ENCODE measurements around the gene C1orf35. TPM values are rescaled to one million over a fixed set of nuclear protein-coding genes. Genes with fewer than 3 reads are reported as not detected.

C1orf35 gene
- total RNA-seq, 1 donor from 2014 or later: 11.8 TPM

DNA sequence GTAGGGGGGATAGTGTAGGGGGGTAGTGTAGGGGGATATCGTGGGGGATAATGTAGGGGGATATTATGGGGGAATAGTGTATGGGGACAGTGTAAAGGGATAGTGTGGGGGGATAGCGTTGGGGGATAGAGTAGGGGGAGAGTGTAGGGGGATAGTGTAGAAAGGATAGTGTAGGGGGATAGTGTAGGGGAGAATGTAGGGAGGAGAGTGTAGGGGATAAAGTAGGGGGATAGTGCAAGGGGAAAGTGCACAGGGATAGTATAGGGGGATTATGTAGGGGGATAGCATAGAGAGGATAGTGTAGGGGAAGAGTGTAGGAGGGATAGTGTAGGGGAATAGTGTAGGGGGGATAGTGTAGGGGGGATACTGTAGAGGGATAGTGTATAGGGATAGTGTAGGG lies 33.0 kb downstream of the C1orf35 start:
- peaks cover 11% of the 10 kb centered on the region for H4K20me1 ChIP-seq (ENCODE audit: low read depth)
- DNase-seq (ENCODE audit: low spot score): no peak
- Mint-ChIP-seq H3K36me3 (no peaks in the 10 kb centered on the region), H3K4me3 (no peak overlapping the region), H3K4me1 (peaks cover 13% of the 10 kb centered on the region), H3K27me3 (ENCODE audit: insufficient read depth, low read depth) (peaks cover 17% of the 10 kb centered on the region), H3K27ac (no peak overlapping the region), H3K9me3 (no peaks in the 10 kb centered on the region)
- peaks cover 98% of the 10 kb centered on the region for H3K27me3 ChIP-seq
- no peak overlapping the region for H3K4me3 ChIP-seq
- no peaks in the 10 kb centered on the region for H3K79me2 ChIP-seq (ENCODE audit: low read depth)
- no peaks in the 10 kb centered on the region for H3K36me3 ChIP-seq
- H2AFZ ChIP-seq (replicated peaks): no peak overlapping the region
- no peak overlapping the region for H3K9ac ChIP-seq
- no peak for TF ChIP-seq EZH2 (IDR thresholded peaks at IDR 0.05)
- TF ChIP-seq, protein P1, sequence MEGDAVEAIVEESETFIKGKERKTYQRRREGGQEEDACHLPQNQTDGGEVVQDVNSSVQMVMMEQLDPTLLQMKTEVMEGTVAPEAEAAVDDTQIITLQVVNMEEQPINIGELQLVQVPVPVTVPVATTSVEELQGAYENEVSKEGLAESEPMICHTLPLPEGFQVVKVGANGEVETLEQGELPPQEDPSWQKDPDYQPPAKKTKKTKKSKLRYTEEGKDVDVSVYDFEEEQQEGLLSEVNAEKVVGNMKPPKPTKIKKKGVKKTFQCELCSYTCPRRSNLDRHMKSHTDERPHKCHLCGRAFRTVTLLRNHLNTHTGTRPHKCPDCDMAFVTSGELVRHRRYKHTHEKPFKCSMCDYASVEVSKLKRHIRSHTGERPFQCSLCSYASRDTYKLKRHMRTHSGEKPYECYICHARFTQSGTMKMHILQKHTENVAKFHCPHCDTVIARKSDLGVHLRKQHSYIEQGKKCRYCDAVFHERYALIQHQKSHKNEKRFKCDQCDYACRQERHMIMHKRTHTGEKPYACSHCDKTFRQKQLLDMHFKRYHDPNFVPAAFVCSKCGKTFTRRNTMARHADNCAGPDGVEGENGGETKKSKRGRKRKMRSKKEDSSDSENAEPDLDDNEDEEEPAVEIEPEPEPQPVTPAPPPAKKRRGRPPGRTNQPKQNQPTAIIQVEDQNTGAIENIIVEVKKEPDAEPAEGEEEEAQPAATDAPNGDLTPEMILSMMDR (IDR thresholded peaks at IDR 0.05): no peak
- no peaks in the 10 kb centered on the region for H3F3A ChIP-seq (ENCODE audit: low read depth)
- H3K9me3 ChIP-seq (ENCODE audit: low read depth): no peaks in the 10 kb centered on the region
- no peak overlapping the region for H3K4me2 ChIP-seq
- peaks cover 9% of the 10 kb centered on the region for H3K4me1 ChIP-seq
- no peak overlapping the region for H3K27ac ChIP-seq

- Histone ChIP-seq H3K27ac (no peak overlapping the region), H3K79me2 (ENCODE audit: low read depth) (no peaks in the 10 kb centered on the region), H3K4me2 (no peak overlapping the region), H3K4me1 (peaks cover under 1% of the 10 kb centered on the region), H2AFZ (replicated peaks) (no peak overlapping the region), H3K9me3 (ENCODE audit: low read depth) (no peaks in the 10 kb centered on the region), H3K27me3 (peaks cover 93% of the 10 kb centered on the region), H3K36me3 (no peaks in the 10 kb centered on the region), H3K9ac (no peak overlapping the region), H3F3A (ENCODE audit: low read depth) (no peaks in the 10 kb centered on the region), H4K20me1 (ENCODE audit: low read depth) (peaks cover 2% of the 10 kb centered on the region), H3K4me3 (no peak overlapping the region)
- DNase-seq (ENCODE audit: low spot score): no peak
- peaks cover 16% of the 10 kb centered on the region for H3K27me3 Mint-ChIP-seq (ENCODE audit: insufficient read depth, low read depth)
- H3K4me1 Mint-ChIP-seq: peaks cover 3% of the 10 kb centered on the region
- no peaks in the 10 kb centered on the region for H3K36me3 Mint-ChIP-seq
- no peaks in the 10 kb centered on the region for H3K9me3 Mint-ChIP-seq
- H3K27ac Mint-ChIP-seq: no peak overlapping the region
- H3K4me3 Mint-ChIP-seq: no peak overlapping the region
- TF ChIP-seq EZH2phosphoT487 (IDR thresholded peaks at IDR 0.05) (no peak), EZH2 (IDR thresholded peaks at IDR 0.05) (no peak)
- TF ChIP-seq, protein P1 (IDR thresholded peaks at IDR 0.05): no peak
Observed at GRCh38 chr1:228068359-228068758, 34.8 kb downstream of the C1orf35 start.

DNA sequence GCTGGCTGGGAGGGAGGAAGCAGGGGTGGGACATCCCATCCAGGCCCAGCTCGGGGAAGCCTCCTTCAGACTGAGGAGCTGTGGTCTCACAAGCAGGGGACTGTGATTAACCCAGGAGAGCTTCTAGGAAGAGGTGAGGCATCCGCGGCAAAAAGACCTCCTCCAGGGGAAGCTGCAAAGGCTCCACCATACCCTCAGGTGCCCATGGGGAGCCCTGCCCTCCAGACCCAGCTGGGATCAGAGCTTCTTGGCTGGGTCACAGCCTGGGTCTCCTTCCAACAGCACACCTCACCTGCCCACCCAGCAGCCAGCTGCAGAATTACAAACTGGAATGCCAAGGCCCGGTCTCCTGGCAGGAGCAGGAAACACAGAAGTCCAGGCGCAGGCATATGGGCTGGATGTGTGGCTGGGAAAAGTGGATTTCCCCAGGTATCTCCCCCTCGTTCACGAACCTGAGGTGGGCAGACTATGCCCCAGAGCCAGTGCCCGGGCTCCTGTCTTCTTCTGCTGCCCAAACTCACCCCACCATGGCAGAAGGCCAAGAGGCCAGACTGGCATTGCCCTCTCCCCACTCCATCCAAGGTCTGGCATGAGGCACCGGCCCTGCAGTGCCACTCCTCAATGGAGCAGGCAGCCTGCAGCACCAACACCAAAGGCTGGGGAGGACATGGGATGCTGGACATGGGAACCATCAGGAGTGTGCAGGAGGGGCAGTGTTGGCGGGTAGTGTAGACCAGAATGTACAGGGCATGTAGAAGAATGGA lies 36.1 kb downstream of the C1orf35 start:
- Histone ChIP-seq H3K79me2 (ENCODE audit: low read depth) (no peaks in the 10 kb centered on the region), H3K4me3 (no peak overlapping the region), H3K27ac (no peak overlapping the region), H3K4me2 (no peak overlapping the region), H2AFZ (replicated peaks) (no peak overlapping the region), H3K4me1 (no peaks in the 10 kb centered on the region), H3K36me3 (no peaks in the 10 kb centered on the region), H3K9ac (no peak overlapping the region), H3K9me3 (ENCODE audit: low read depth) (no peaks in the 10 kb centered on the region), H4K20me1 (ENCODE audit: low read depth) (no peaks in the 10 kb centered on the region), H3F3A (ENCODE audit: low read depth) (no peaks in the 10 kb centered on the region), H3K27me3 (peaks cover 92% of the 10 kb centered on the region)
- Mint-ChIP-seq H3K36me3 (no peaks in the 10 kb centered on the region), H3K27me3 (ENCODE audit: insufficient read depth, low read depth) (peaks cover 16% of the 10 kb centered on the region), H3K9me3 (no peaks in the 10 kb centered on the region), H3K4me1 (peaks cover 3% of the 10 kb centered on the region), H3K4me3 (no peak overlapping the region), H3K27ac (peak overlapping the region; percentile 35)
- TF ChIP-seq, protein P1 (IDR thresholded peaks at IDR 0.05): no peak
- TF ChIP-seq EZH2phosphoT487 (IDR thresholded peaks at IDR 0.05): no peak
- TF ChIP-seq EZH2 (IDR thresholded peaks at IDR 0.05): no peak
- no peak for DNase-seq (ENCODE audit: low spot score)

Data from neural progenitor cell (in vitro differentiated cells).